HepG2 (cell line): Measurements from ENCODE around the gene ZBTB46. TPM values are rescaled to one million over a fixed set of nuclear protein-coding genes. Genes with fewer than 3 reads are reported as not detected.

Source experiments
- BCL3 ChIP-seq: sonication (generic); formaldehyde crosslinking; IDR thresholded peaks from 2 replicates; pipeline ENCODE4 v1.5.1; 2020; ENCODE audit warnings: mild to moderate bottlenecking, missing genetic modification reagents, moderate library complexity
- FOSL1 ChIP-seq: sonication (generic); formaldehyde crosslinking; IDR thresholded peaks from 2 replicates; pipeline ENCODE4 v1.9.0; 2021; ENCODE audit warnings: missing genetic modification reagents, borderline replicate concordance
- GRHL1 ChIP-seq: sonication (generic); formaldehyde crosslinking; conservative IDR thresholded peaks from 2 replicates; pipeline ENCODE4 v1.8.0; 2022; ENCODE audit warnings: missing genetic modification reagents
- PHF21A ChIP-seq: sonication (generic); formaldehyde crosslinking; IDR thresholded peaks from 2 replicates; pipeline ENCODE4 v1.5.0; 2020; ENCODE audit warnings: mild to moderate bottlenecking, missing genetic modification reagents
- RERE ChIP-seq: IDR thresholded peaks from 2 replicates; pipeline ENCODE4 v1.6.1; 2016; ENCODE audit warnings: low read depth, missing genetic modification reagents, missing compliant biosample characterization
- SP2 ChIP-seq: sonication (generic); formaldehyde crosslinking; IDR thresholded peaks from 2 replicates; pipeline ENCODE4 v1.5.1; 2020; ENCODE audit warnings: mild to moderate bottlenecking, missing genetic modification reagents
- ZNF337 ChIP-seq: sonication (generic); formaldehyde crosslinking; IDR thresholded peaks from 2 replicates; pipeline ENCODE4 v1.5.1; 2020; ENCODE audit warnings: missing genetic modification reagents, low read depth, mild to moderate bottlenecking, borderline replicate concordance
- ZNF749 ChIP-seq: sonication (generic); formaldehyde crosslinking; IDR thresholded peaks from 2 replicates; pipeline ENCODE4 v1.8.0; 2022; ENCODE audit warnings: mild to moderate bottlenecking, missing genetic modification reagents, moderate library complexity, borderline replicate concordance
- ZNF841 ChIP-seq: sonication (generic); formaldehyde crosslinking; IDR thresholded peaks from 2 replicates; pipeline ENCODE4 v1.8.1; 2023; ENCODE audit warnings: missing genetic modification reagents, borderline replicate concordance
- polyA plus RNA-seq, 8 experiments: library from polyadenylated mRNA; depleted of rRNA in 3 of 8; stranded (reverse) in 7 of 8; unstranded in 1 of 8; fragments of >200 nt; fragmentation: Illumina TruSeq in 4 of 8; extraction: Trizol in 4 of 8; gene quantifications; 2 replicates each; pipeline versions ENCODE4 v1.2.1 to v1.2.3, GENCODE V29; 2011 to 2016; ENCODE audit warnings: low read depth in 4 of 8, missing spikeins in 1 of 8, mixed read lengths in 1 of 8; ENCODE audit not compliant: insufficient read depth in 1 of 8
- total RNA-seq, 5 experiments: library from RNA; depleted of rRNA; stranded (reverse); fragments of >200 nt; fragmentation: Illumina TruSeq; extraction: Trizol; gene quantifications; 2 replicates each; pipeline ENCODE4 v1.2.3, GENCODE V29; 2016; ENCODE audit warnings: low read depth in 1 of 5
- TF ChIP-seq, protein P1 (sequence below): sonication (generic); formaldehyde crosslinking; IDR thresholded peaks from 2 replicates; pipeline ENCODE4 v1.4.0; 2020; ENCODE audit warnings: missing genetic modification reagents, mild to moderate bottlenecking, borderline replicate concordance
- TF ChIP-seq, protein P2 (sequence below): sonication (generic); formaldehyde crosslinking; IDR thresholded peaks from 2 replicates; pipeline ENCODE4 v1.5.0; 2020; ENCODE audit warnings: mild to moderate bottlenecking, missing genetic modification reagents, borderline replicate concordance

The ZBTB46 gene
- total and polyA plus RNA-seq, 2 of the 13 experiments (the other 11 are each of a cell fraction or from before 2014, with no cell fraction given): 1.6 to 13.5 TPM

DNA sequence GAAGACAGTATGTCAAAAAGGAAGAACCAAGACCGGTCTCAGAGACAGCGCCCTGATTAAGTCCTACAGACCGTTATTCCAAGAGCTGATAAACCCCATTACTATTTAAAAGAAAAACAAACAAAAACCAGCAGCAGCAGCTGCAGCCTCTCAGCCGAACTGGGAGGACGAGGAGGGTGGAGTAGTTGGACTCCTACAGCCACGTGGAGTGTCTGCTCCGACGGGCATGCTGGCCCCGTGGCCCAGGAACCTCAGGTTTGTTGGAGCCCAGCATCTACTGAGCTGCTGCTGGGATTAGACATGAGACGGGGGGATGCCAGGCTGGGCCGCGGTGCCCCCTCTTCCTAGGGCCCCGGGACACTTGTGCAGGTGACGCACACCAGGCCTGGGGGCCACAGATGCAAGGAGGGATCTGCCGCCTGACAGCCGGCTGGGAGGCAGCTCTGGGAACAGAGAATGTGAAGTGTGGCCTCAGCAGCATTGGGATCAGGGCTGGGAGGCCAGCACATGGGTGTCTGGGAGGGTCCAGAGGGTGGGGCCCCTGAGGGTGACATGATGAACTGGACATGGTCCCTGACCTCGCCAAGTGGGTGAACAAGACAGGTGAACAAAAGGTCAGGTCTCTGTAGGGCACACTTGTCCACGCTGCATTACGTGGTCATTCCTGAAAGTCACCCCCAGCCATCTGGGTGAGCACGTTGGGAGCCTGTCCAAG is 2.9 kb upstream of the ZBTB46 start (continued):
- TF ChIP-seq, protein P1, sequence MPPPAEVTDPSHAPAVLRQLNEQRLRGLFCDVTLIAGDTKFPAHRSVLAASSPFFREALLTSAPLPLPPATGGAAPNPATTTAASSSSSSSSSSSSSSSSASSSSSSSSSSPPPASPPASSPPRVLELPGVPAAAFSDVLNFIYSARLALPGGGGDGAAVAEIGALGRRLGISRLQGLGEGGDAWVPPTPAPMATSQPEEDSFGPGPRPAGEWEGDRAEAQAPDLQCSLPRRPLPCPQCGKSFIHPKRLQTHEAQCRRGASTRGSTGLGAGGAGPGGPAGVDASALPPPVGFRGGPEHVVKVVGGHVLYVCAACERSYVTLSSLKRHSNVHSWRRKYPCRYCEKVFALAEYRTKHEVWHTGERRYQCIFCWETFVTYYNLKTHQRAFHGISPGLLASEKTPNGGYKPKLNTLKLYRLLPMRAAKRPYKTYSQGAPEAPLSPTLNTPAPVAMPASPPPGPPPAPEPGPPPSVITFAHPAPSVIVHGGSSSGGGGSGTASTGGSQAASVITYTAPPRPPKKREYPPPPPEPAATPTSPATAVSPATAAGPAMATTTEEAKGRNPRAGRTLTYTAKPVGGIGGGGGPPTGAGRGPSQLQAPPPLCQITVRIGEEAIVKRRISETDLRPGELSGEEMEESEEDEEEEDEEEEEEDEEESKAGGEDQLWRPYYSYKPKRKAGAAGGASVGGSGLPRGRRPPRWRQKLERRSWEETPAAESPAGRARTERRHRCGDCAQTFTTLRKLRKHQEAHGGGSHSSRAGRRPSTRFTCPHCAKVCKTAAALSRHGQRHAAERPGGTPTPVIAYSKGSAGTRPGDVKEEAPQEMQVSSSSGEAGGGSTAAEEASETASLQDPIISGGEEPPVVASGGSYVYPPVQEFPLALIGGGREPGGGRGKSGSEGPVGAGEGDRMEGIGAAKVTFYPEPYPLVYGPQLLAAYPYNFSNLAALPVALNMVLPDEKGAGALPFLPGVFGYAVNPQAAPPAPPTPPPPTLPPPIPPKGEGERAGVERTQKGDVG: no peak
- TF ChIP-seq RERE: no peak
- TF ChIP-seq GRHL1 (CRISPR knock-in tag): no peak
- no peak for TF ChIP-seq BCL3 (CRISPR knock-in tag)
- TF ChIP-seq ZNF337 (CRISPR knock-in tag): no peak
- no peak for TF ChIP-seq SP2 (CRISPR knock-in tag)
- TF ChIP-seq, protein P2, sequence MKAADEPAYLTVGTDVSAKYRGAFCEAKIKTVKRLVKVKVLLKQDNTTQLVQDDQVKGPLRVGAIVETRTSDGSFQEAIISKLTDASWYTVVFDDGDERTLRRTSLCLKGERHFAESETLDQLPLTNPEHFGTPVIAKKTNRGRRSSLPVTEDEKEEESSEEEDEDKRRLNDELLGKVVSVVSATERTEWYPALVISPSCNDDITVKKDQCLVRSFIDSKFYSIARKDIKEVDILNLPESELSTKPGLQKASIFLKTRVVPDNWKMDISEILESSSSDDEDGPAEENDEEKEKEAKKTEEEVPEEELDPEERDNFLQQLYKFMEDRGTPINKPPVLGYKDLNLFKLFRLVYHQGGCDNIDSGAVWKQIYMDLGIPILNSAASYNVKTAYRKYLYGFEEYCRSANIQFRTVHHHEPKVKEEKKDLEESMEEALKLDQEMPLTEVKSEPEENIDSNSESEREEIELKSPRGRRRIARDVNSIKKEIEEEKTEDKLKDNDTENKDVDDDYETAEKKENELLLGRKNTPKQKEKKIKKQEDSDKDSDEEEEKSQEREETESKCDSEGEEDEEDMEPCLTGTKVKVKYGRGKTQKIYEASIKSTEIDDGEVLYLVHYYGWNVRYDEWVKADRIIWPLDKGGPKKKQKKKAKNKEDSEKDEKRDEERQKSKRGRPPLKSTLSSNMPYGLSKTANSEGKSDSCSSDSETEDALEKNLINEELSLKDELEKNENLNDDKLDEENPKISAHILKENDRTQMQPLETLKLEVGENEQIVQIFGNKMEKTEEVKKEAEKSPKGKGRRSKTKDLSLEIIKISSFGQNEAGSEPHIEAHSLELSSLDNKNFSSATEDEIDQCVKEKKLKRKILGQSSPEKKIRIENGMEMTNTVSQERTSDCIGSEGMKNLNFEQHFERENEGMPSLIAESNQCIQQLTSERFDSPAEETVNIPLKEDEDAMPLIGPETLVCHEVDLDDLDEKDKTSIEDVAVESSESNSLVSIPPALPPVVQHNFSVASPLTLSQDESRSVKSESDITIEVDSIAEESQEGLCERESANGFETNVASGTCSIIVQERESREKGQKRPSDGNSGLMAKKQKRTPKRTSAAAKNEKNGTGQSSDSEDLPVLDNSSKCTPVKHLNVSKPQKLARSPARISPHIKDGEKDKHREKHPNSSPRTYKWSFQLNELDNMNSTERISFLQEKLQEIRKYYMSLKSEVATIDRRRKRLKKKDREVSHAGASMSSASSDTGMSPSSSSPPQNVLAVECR (CRISPR knock-in tag): no peak
- TF ChIP-seq FOSL1 (CRISPR knock-in tag): no peak
- TF ChIP-seq PHF21A: peak; percentile 50; the same call in 1 of the 2 replicates
- TF ChIP-seq ZNF749 (CRISPR knock-in tag): no peak
- TF ChIP-seq ZNF841: no peak
